ENCODE measurements around the gene SYNE2.
"Not testable (repeated sequence)": the region's sequence is repeated elsewhere in the genome, so short reads cannot be mapped to it uniquely, and the experiment has no call there.

Gene SYNE2

GRCh38 chr14:64158608-64159007 lies 305.8 kb downstream of the SYNE2 start:
- DNase-seq, result no peak

- no peak for DNase-seq
Measured at GRCh38 chr14:64159588-64159987, 306.8 kb downstream of the SYNE2 start.

GRCh38 chr14:64170181-64170580 lies 317.4 kb downstream of the SYNE2 start:
- DNase-seq, result no peak

GRCh38 chr14:64174922-64175782 lies 322.3 kb downstream of the SYNE2 start:
- DNase-seq, result no peak

GRCh38 chr14:64176330-64176729 lies 323.5 kb downstream of the SYNE2 start:
- DNase-seq, result no peak

- DNase-seq, result no peak
Measured at GRCh38 chr14:64178814-64179213, 326.0 kb downstream of the SYNE2 start.

GRCh38 chr14:64182908-64183307 lies 330.1 kb downstream of the SYNE2 start:
- DNase-seq, result not testable (repeated sequence)

- DNase-seq, result no peak
Measured at GRCh38 chr14:64184103-64184729, 331.4 kb downstream of the SYNE2 start.

- no peak for DNase-seq
Measured at GRCh38 chr14:64185184-64185583, 332.4 kb downstream of the SYNE2 start.

- no peak for DNase-seq
Measured at GRCh38 chr14:64186231-64187129, 333.7 kb downstream of the SYNE2 start.

- no peak for DNase-seq
Measured at GRCh38 chr14:64187331-64187730, 334.5 kb downstream of the SYNE2 start.

- DNase-seq, result no peak
Measured at GRCh38 chr14:64190974-64191502, 338.2 kb downstream of the SYNE2 start.

- DNase-seq, result no peak
Measured at GRCh38 chr14:64191756-64192155, 339.0 kb downstream of the SYNE2 start.

GRCh38 chr14:64193821-64194220 lies 341.0 kb downstream of the SYNE2 start:
- DNase-seq, result no peak

GRCh38 chr14:64194404-64194803 lies 341.6 kb downstream of the SYNE2 start:
- no peak for DNase-seq

- no peak for DNase-seq
Measured at GRCh38 chr14:64195199-64195598, 342.4 kb downstream of the SYNE2 start.

- no peak for DNase-seq
Measured at GRCh38 chr14:64196056-64196455, 343.3 kb downstream of the SYNE2 start.

GRCh38 chr14:64196814-64197411 lies 344.1 kb downstream of the SYNE2 start:
- peak; percentile 79 for DNase-seq

GRCh38 chr14:64197996-64198395 lies 345.2 kb downstream of the SYNE2 start:
- DNase-seq, result no peak

GRCh38 chr14:64198486-64198885 lies 345.7 kb downstream of the SYNE2 start:
- DNase-seq, result no peak

- DNase-seq, result no peak
Measured at GRCh38 chr14:64200170-64200569, 347.4 kb downstream of the SYNE2 start.

GRCh38 chr14:64201296-64201695 lies 348.5 kb downstream of the SYNE2 start:
- no peak for DNase-seq
